ENCODE data around the gene PDIA5.

PDIA5 gene

DNA sequence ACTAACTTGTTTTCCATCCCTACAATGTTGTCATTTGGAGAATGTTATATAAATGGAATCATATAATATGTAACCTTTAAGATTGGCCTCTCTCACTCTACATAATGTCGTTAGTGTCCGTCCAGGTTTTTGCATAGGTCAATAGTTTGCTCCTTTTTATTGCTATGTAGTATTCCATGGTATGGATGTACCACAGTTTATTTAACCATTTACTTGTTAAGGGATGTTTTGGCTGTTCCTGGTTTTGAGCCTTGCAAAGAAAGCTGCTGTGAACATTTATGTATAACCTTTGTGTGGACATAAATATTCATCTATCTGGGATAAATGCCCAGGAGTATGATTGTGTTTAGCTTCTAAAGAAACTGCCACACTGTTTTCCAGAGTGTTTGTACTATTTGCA lies 100.9 kb downstream of the PDIA5 start:
- H3K27ac ChIP-seq: no peak overlapping the region
- TF ChIP-seq, protein P1, sequence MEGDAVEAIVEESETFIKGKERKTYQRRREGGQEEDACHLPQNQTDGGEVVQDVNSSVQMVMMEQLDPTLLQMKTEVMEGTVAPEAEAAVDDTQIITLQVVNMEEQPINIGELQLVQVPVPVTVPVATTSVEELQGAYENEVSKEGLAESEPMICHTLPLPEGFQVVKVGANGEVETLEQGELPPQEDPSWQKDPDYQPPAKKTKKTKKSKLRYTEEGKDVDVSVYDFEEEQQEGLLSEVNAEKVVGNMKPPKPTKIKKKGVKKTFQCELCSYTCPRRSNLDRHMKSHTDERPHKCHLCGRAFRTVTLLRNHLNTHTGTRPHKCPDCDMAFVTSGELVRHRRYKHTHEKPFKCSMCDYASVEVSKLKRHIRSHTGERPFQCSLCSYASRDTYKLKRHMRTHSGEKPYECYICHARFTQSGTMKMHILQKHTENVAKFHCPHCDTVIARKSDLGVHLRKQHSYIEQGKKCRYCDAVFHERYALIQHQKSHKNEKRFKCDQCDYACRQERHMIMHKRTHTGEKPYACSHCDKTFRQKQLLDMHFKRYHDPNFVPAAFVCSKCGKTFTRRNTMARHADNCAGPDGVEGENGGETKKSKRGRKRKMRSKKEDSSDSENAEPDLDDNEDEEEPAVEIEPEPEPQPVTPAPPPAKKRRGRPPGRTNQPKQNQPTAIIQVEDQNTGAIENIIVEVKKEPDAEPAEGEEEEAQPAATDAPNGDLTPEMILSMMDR (IDR thresholded peaks at IDR 0.05): no peak
- no peak for DNase-seq (ENCODE audit: low spot score)
- H3K4me3 ChIP-seq: no peak overlapping the region

DNA sequence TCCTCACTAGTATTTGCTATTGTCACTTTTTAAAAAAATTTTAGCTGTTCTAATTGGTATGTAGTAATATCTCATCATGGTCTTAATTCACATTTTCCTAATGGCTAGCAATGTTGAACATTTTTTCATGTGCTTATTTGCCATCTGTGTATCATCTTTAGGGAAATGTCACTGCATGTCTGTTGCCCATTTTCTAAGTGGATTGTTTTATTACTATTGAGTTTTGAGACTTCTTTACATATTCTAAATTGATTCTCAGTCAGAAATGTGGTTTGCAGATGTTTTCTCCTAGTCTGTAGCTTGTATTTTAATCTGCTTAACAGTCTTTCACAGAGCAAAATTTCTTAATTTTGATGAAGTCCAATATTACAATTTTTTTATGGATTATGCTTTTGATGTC lies 101.3 kb downstream of the PDIA5 start:
- Histone ChIP-seq H3K27ac (no peak overlapping the region), H3K4me3 (no peak overlapping the region)
- DNase-seq (ENCODE audit: low spot score): no peak
- TF ChIP-seq, protein P1 (IDR thresholded peaks at IDR 0.05): no peak

DNA sequence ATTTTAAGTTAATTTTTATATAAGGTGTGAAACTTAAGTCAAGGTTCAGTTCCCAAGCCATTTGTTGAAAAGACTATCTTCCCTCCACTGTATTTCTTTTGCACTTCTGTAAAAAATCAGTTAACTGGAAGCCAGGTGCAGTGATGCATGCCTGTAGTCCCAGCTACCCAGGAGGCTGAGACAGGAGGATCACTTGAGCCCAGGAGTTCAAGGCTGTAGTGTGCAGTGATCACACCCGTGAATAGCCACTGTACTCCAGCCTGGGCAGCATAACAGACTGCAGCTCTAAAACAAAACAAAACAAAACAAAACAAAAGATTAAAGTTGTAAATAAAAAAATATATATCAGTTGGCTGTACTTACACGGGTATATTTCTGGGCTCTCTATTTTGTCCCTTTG lies 101.8 kb downstream of the PDIA5 start:
- Histone ChIP-seq H3K27ac (no peak overlapping the region), H3K4me3 (no peak overlapping the region)
- TF ChIP-seq, protein P1 (IDR thresholded peaks at IDR 0.05): no peak
- DNase-seq (ENCODE audit: low spot score): no peak

DNA sequence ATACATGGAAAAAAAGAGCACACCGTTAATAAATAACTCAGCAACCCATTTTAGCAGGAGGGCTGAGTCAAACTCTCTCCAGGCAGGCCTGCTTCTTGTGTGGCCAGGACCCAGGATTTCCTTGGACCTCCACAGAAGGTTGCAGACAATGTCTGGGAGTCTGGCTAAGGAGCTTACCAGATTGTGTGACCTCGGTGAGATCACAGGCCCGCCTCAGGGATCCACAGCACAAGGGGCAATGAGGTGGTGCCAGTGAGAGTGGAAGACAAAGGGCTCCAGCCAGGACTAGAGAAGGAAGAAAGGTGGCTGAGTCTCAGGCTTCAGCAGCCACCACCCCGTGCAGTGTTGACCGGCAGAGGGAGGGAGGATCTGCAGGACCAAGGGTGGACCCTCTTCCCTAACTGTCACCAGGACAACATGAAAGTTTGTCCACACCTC lies 102.7 kb downstream of the PDIA5 start:
- no peak for DNase-seq (ENCODE audit: low spot score)
- TF ChIP-seq, protein P1 (IDR thresholded peaks at IDR 0.05): no peak
- H3K4me3 ChIP-seq: no peak overlapping the region
- no peak overlapping the region for H3K27ac ChIP-seq

DNA sequence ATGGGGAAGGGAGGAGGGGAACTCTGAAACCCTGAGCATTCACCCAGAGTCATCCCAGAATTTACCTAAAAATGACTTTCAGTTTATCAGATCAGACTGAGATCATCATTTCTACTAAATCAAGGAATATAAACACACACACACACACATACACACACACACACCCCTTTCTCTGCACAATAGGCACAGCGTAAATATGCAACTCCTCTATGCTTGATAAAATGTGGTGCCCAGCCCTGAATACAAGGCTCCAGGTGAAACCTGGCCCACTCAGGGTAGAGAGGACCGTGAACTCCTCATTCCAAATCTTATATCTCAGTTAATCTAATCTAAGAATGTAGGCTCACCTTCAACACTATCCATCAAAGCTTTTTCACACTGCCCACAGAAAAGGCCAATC lies 103.1 kb downstream of the PDIA5 start:
- Histone ChIP-seq H3K4me3 (no peak overlapping the region), H3K27ac (no peak overlapping the region)
- no peak for DNase-seq (ENCODE audit: low spot score)
- TF ChIP-seq, protein P1 (IDR thresholded peaks at IDR 0.05): no peak

DNA sequence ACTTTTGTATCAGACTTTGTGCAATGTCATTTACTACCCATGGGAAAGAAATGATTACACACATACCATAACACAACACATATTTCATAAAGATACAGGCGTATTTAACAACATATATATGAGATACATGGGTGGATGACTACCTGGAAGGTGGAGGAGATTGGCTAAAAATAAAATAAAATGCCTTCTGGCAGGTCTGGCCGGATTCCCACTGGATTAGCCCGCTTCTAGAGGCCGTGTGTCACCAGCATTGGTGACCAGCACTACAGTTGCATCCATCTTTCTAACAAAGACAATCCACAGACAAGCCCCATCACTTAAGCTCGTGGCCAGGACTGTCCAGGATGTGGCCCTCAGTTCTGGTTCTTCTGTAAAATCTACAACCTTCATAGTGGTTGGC lies 114.0 kb downstream of the PDIA5 start:
- TF ChIP-seq, protein P1 (IDR thresholded peaks at IDR 0.05): no peak
- no peak overlapping the region for H3K4me3 ChIP-seq

DNA sequence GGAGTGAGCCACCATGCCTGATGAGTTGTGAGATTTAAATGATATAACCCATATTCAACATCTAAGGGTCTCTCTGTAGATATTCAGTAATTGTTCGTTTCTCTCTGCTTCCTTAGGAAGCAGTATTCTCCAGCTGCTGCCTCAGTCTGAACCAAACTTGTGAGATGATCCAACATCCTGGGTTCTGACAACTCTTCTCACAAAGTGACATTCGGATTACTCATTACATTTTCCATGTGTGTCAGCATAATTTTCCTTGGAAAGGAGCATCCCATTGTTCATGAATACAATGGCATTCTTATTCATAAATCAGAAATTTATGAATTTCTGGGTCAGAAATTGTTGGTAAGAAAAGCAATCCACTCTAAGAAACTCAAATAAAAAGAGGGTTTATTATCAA lies 119.9 kb downstream of the PDIA5 start:
- no peak overlapping the region for H3K4me3 ChIP-seq
- H3K27ac ChIP-seq: no peak overlapping the region
- TF ChIP-seq, protein P1 (IDR thresholded peaks at IDR 0.05): no peak
- no peak for DNase-seq (ENCODE audit: low spot score)

More for the DNA sequence above, 114.0 kb downstream of the PDIA5 start:
- no peak for DNase-seq (ENCODE audit: low spot score)
- H3K27ac ChIP-seq: no peak overlapping the region

All from coronary artery (tissue), 2 donors.